GM21576 (cell line): ENCODE data around the gene DUOX1.

ENCODE experiments used
- ATAC-seq: cut with Tn5 transposase; IDR thresholded peaks from one replicate; pipeline ENCODE4 v1.9.1; 2021; ENCODE audit warnings: mild to moderate bottlenecking, moderate library complexity; ENCODE audit not compliant: unreplicated experiment

Gene DUOX1

GRCh38 chr15:45185903-45186770, 56.3 kb downstream of the DUOX1 start:
- ATAC-seq: no peak

- no peak for ATAC-seq
These were observed 57.2 kb downstream of the DUOX1 start for GRCh38 chr15:45186771-45187577.

- ATAC-seq: no peak
These were observed 57.7 kb downstream of the DUOX1 start for GRCh38 chr15:45187578-45187893.

GRCh38 chr15:45187894-45188830, 58.4 kb downstream of the DUOX1 start, which contains the start of gene SHF:
TSS of gene SHF (minus strand) at chr15:45187966. CDS start at chr15:45187951, 15 bp downstream.
- no peak for ATAC-seq

GRCh38 chr15:45197512-45197911, 67.7 kb downstream of the DUOX1 start:
- ATAC-seq: no peak

GRCh38 chr15:45198337-45199135, 68.7 kb downstream of the DUOX1 start:
- ATAC-seq: peak; percentile 47

- ATAC-seq: peak; percentile 14
These were observed 69.5 kb downstream of the DUOX1 start for GRCh38 chr15:45199136-45199810.

- ATAC-seq: peak; percentile 42
These were observed 70.4 kb downstream of the DUOX1 start for GRCh38 chr15:45200001-45200798.

GRCh38 chr15:45200799-45201556, 71.2 kb downstream of the DUOX1 start:
- peak; percentile 9 for ATAC-seq

- ATAC-seq: no peak
These were observed 71.7 kb downstream of the DUOX1 start for GRCh38 chr15:45201557-45201859.

GRCh38 chr15:45201869-45202268, 72.1 kb downstream of the DUOX1 start:
- no peak for ATAC-seq

- no peak for ATAC-seq
These were observed 73.4 kb downstream of the DUOX1 start for GRCh38 chr15:45203182-45203581.

GRCh38 chr15:45205192-45205591, 75.4 kb downstream of the DUOX1 start:
- ATAC-seq: no peak

- ATAC-seq: no peak
These were observed 82.7 kb downstream of the DUOX1 start for GRCh38 chr15:45212493-45212892.
